K562 (cell line): ENCODE results near the gene PNRC1. TPM values are rescaled to one million over a fixed set of nuclear protein-coding genes. Genes with fewer than 3 reads are reported as not detected.
A peak's percentile ranks its signal among the peaks of the same experiment; 100 is the strongest.

Experiments used
- ADNP ChIP-seq: fragments of 200-800 bp; sonication (Bioruptor generic); IDR thresholded peaks from 2 replicates; pipeline ENCODE4 v1.6.1; 2016; ENCODE audit warnings: missing genetic modification characterization, missing compliant biosample characterization
- ATF4 ChIP-seq: fragments of 450-650 bp; formaldehyde crosslinking; IDR thresholded peaks from 2 replicates; pipeline ENCODE4 v1.4.0; 2022; ENCODE audit warnings: mild to moderate bottlenecking, moderate library complexity
- BACH1 ChIP-seq: fragments of 200-800 bp; sonication (Bioruptor generic); IDR thresholded peaks from 2 replicates; pipeline ENCODE4 v1.6.1; 2016; ENCODE audit warnings: missing genetic modification characterization, missing compliant biosample characterization
- BDP1 ChIP-seq: IDR thresholded peaks from 3 replicates; pipeline ENCODE4 v1.6.1; 2011; ENCODE audit not compliant: insufficient read length, insufficient read depth
- CBX8 ChIP-seq: fragments of 200-600 bp; sonication (generic); IDR thresholded peaks from 2 replicates; pipeline ENCODE4 v1.6.1; 2012; ENCODE audit warnings: borderline replicate concordance, mixed run types, low read depth, mild to moderate bottlenecking, moderate library complexity, mixed read lengths, low read length, control low read depth, inconsistent platforms; ENCODE audit not compliant: poor library complexity, severe bottlenecking; ENCODE audit errors: extremely low read depth
- CXXC5 ChIP-seq: fragments of 250-450 bp; sonication (Bioruptor Pico); IDR thresholded peaks from 2 replicates; pipeline ENCODE4 v1.8.0; 2022; ENCODE audit warnings: inconsistent platforms, mild to moderate bottlenecking, moderate library complexity
- HDAC3 ChIP-seq: fragments of 450-650 bp; IDR thresholded peaks from 2 replicates; pipeline ENCODE4 v1.6.1; 2018; ENCODE audit warnings: borderline replicate concordance, mild to moderate bottlenecking, moderate library complexity; ENCODE audit not compliant: partially characterized antibody
- HNRNPK ChIP-seq: fragments of 200-400 bp; formaldehyde crosslinking; IDR thresholded peaks from one replicate; pipeline ENCODE4 v1.6.1; 2018; ENCODE audit warnings: mild to moderate bottlenecking, low read depth, low read length; ENCODE audit not compliant: poor library complexity, severe bottlenecking
- MCM3 ChIP-seq: fragments of 450-650 bp; IDR thresholded peaks from 2 replicates; pipeline ENCODE4 v1.6.1; 2016
- MXD1 ChIP-seq: fragments of 250-450 bp; sonication (Bioruptor Pico); IDR thresholded peaks from 2 replicates; pipeline ENCODE4 v1.8.0; 2021; ENCODE audit warnings: borderline replicate concordance, mild to moderate bottlenecking, moderate library complexity; ENCODE audit not compliant: poor library complexity, severe bottlenecking
- NONO ChIP-seq, 2 experiments: fragments of 200-400 bp in 1 of 2; fragments of 450-650 bp in 1 of 2; formaldehyde crosslinking in 1 of 2; IDR thresholded peaks; 2 replicates each; pipeline ENCODE4 v1.6.1; 2017; ENCODE audit warnings: low read depth in 2 of 2, mild to moderate bottlenecking in 2 of 2, moderate library complexity in 2 of 2, low read length in 1 of 2
- NRF1 ChIP-seq, 2 experiments: fragments of 450-650 bp; IDR thresholded peaks in 1 of 2; conservative IDR thresholded peaks in 1 of 2; 2 replicates each; pipeline ENCODE4 v1.6.1; 2014; ENCODE audit warnings: mild to moderate bottlenecking in 2 of 2
- SETDB1 ChIP-seq: IDR thresholded peaks from one replicate; pipeline ENCODE4 v1.6.1; 2012; ENCODE audit warnings: low read length, control low read depth, inconsistent platforms
- TRIM24 ChIP-seq, 2 experiments: fragments of 450-650 bp; IDR thresholded peaks; 2 replicates each; pipeline ENCODE4 v1.6.1; 2016
- VEZF1 ChIP-seq: fragments of 200-800 bp; sonication (Bioruptor generic); IDR thresholded peaks from 2 replicates; pipeline ENCODE4 v1.6.1; 2017; ENCODE audit warnings: missing genetic modification characterization, missing compliant biosample characterization
- ZBTB33 ChIP-seq: sonication (generic); formaldehyde crosslinking; IDR thresholded peaks from 2 replicates; pipeline ENCODE4 v1.8.1; 2023; ENCODE audit warnings: mild to moderate bottlenecking, missing genetic modification reagents
- ZFP30 ChIP-seq: fragments of 250-450 bp; sonication (Bioruptor Pico); IDR thresholded peaks from 2 replicates; pipeline ENCODE4 v1.8.0; 2022; ENCODE audit warnings: moderate library complexity, mild to moderate bottlenecking, inconsistent platforms, borderline replicate concordance
- ZNF146 ChIP-seq: IDR thresholded peaks from one replicate; pipeline ENCODE4 v1.6.1; 2018; ENCODE audit warnings: missing compliant biosample characterization; ENCODE audit not compliant: unreplicated experiment
- ZNF175 ChIP-seq: fragments of 200-800 bp; sonication (Bioruptor generic); IDR thresholded peaks from 2 replicates; pipeline ENCODE4 v1.6.1; 2016; ENCODE audit warnings: low read depth, mild to moderate bottlenecking, missing genetic modification characterization, missing compliant biosample characterization
- ZNF217 ChIP-seq: sonication (generic); formaldehyde crosslinking; IDR thresholded peaks from 2 replicates; pipeline ENCODE4 v1.8.0; 2022; ENCODE audit warnings: mild to moderate bottlenecking, missing genetic modification reagents
- polyA plus RNA-seq, 8 experiments: library from polyadenylated mRNA; depleted of rRNA in 4 of 8; stranded (reverse) in 5 of 8; unstranded in 3 of 8; fragments of >200 nt; fragmentation: Nextera tagmentation in 2 of 8; fragmentation: Illumina TruSeq in 1 of 8; extraction: Ambion mirVana in 2 of 8; extraction: Trizol in 1 of 8; gene quantifications; 2 replicates each; pipeline versions ENCODE4 v1.2.1 to v1.2.3, GENCODE V29; 2011 to 2014; ENCODE audit warnings: inconsistent platforms in 1 of 8, missing spikeins in 1 of 8
- total RNA-seq, 7 experiments: library from RNA; depleted of rRNA in 6 of 7; stranded (reverse); fragments of >200 nt in 6 of 7; fragmentation: Illumina TruSeq in 2 of 7; extraction: Trizol in 2 of 7; gene quantifications; 2 replicates each; pipeline versions ENCODE4 v1.2.1 to v1.2.3, GENCODE V29; 2011 to 2021; ENCODE audit warnings: low replicate concordance in 1 of 7

PNRC1 gene
- total and polyA plus RNA-seq, 9 of the 15 experiments (the other 6 are each of a cell fraction or from before 2014, with no cell fraction given): 1.2 to 10.8 (median 6.5) TPM

- TF ChIP-seq ATF4 (CRISPR knock-in tag): peak; percentile 83; the same call in 1 of the 2 replicates
- TF ChIP-seq ZFP30 (CRISPR knock-in tag): no peak
- TF ChIP-seq BDP1: no peak
- TF ChIP-seq ZNF175 (CRISPR knock-in tag): peak; percentile 64; the same call in 1 of the 2 replicates
- TF ChIP-seq SETDB1: no peak
- peak; percentile 86 for TF ChIP-seq BACH1
- TF ChIP-seq VEZF1 (CRISPR knock-in tag): 0 out of 2 replicates have a peak, but pooled peaks have one; percentile 24
- TF ChIP-seq MXD1: no peak
- no peak for TF ChIP-seq ZNF146 (CRISPR knock-in tag)
- TF ChIP-seq ADNP (tag): no peak
- no peak for TF ChIP-seq MCM3
- TF ChIP-seq NONO (IDR thresholded peaks at IDR 0.05; ENCODE audit: low read depth in 2 of 2, low read length in 1 of 2): no peak
- no peak for TF ChIP-seq CBX8
- no peak for TF ChIP-seq HNRNPK
- peak; percentile 24 for TF ChIP-seq HDAC3
- no peak for TF ChIP-seq ZNF217 (CRISPR knock-in tag)
- no peak; a peak in 1 of 4 replicates for TF ChIP-seq TRIM24 (IDR thresholded peaks at IDR 0.05)
- TF ChIP-seq CXXC5: peak; percentile 24; the same call in 1 of the 2 replicates
- TF ChIP-seq ZBTB33 (CRISPR knock-in tag): no peak
- TF ChIP-seq NRF1 (conservative IDR thresholded peaks at IDR 0.05 in 1 of 2, IDR thresholded peaks at IDR 0.05 in 1 of 2): no peak
Measured at GRCh38 chr6:89035252-89036101, 45.1 kb upstream of the PNRC1 start (continued).
